OCI-LY1 (cell line): Measurements from ENCODE around the gene CENPQ.
A peak's percentile ranks its signal among the peaks of the same experiment; 100 is the strongest.

Experiments used
- H2AFZ ChIP-seq: fragments of 200-600 bp; sonication (generic), shearing (Covaris generic); 2 replicates; pipeline ENCODE4 v1.6.0; 2014; ENCODE audit warnings: antibody characterized with exemption, mild to moderate bottlenecking, low read length
- H3F3A ChIP-seq: fragments of 200-600 bp; sonication (generic), shearing (Covaris generic); 2 replicates; pipeline ENCODE4 v1.6.0; 2014; ENCODE audit warnings: mild to moderate bottlenecking, antibody characterized with exemption, low read length, moderate library complexity; ENCODE audit not compliant: insufficient read depth
- H3K27ac ChIP-seq: fragments of 200-600 bp; sonication (generic); 2 replicates; pipeline ENCODE4 v1.5.1; 2014; ENCODE audit warnings: low read length, mixed run types, mild to moderate bottlenecking, low read depth; ENCODE audit not compliant: poor library complexity, severe bottlenecking
- H3K27me3 ChIP-seq: fragments of 200-600 bp; sonication (generic); 2 replicates; pipeline ENCODE4 v1.6.0; 2014; ENCODE audit warnings: antibody characterized with exemption, mild to moderate bottlenecking, low read length, moderate library complexity; ENCODE audit not compliant: insufficient read depth
- H3K36me3 ChIP-seq: fragments of 200-600 bp; sonication (generic); 2 replicates; pipeline ENCODE4 v1.6.1; 2014; ENCODE audit warnings: mild to moderate bottlenecking, antibody characterized with exemption, low read length, moderate library complexity, mixed read lengths; ENCODE audit not compliant: insufficient read depth
- H3K4me1 ChIP-seq: fragments of 200-600 bp; sonication (generic); 2 replicates; pipeline ENCODE4 v1.5.1; 2014; ENCODE audit warnings: mild to moderate bottlenecking, low read length, moderate library complexity; ENCODE audit not compliant: insufficient read depth, severe bottlenecking
- H3K4me2 ChIP-seq: fragments of 200-600 bp; sonication (generic), shearing (Covaris generic); 2 replicates; pipeline ENCODE4 v1.6.1; 2014; ENCODE audit warnings: low read length
- H3K4me3 ChIP-seq: fragments of 200-600 bp; sonication (generic); 2 replicates; pipeline ENCODE4 v1.5.1; 2014; ENCODE audit warnings: low read length, low read depth, mild to moderate bottlenecking, mixed read lengths; ENCODE audit not compliant: poor library complexity, severe bottlenecking
- H3K79me2 ChIP-seq: fragments of 200-600 bp; shearing (Covaris generic); 2 replicates; pipeline ENCODE4 v1.6.1; 2016; ENCODE audit warnings: mixed run types, low read length, mixed read lengths; ENCODE audit not compliant: insufficient read depth
- H3K9ac ChIP-seq: fragments of 200-600 bp; sonication (generic), shearing (Covaris generic); 2 replicates; pipeline ENCODE4 v1.6.1; 2014; ENCODE audit warnings: mild to moderate bottlenecking, low read length, mixed read lengths
- H3K9me2 ChIP-seq: fragments of 200-600 bp; sonication (generic), shearing (Covaris generic); 2 replicates; pipeline ENCODE4 v1.6.1; 2014; ENCODE audit warnings: low read depth, mild to moderate bottlenecking, low read length, mixed read lengths
- H3K9me3 ChIP-seq: fragments of 200-600 bp; shearing (Covaris generic); 2 replicates; pipeline ENCODE4 v1.6.1; 2014; ENCODE audit warnings: low read length, mixed read lengths
- H4K20me1 ChIP-seq: fragments of 200-600 bp; sonication (generic), shearing (Covaris generic); 2 replicates; pipeline ENCODE4 v1.6.0; 2016; ENCODE audit warnings: mild to moderate bottlenecking, low read length; ENCODE audit not compliant: insufficient read depth
- EZH2 ChIP-seq: fragments of 200-600 bp; sonication (generic), shearing (Covaris generic); IDR thresholded peaks from 2 replicates; pipeline ENCODE4 v1.8.0; 2017; ENCODE audit warnings: borderline replicate concordance, mixed run types, mild to moderate bottlenecking, antibody characterized with exemption, low read length, moderate library complexity, mixed read lengths
- TF ChIP-seq, protein P1 (sequence below): fragments of 200-600 bp; sonication (generic), shearing (Covaris generic); IDR thresholded peaks from 2 replicates; pipeline ENCODE4 v1.5.1; 2017; ENCODE audit warnings: mild to moderate bottlenecking, antibody characterized with exemption, low read length, moderate library complexity, mixed read lengths

Gene CENPQ

DNA sequence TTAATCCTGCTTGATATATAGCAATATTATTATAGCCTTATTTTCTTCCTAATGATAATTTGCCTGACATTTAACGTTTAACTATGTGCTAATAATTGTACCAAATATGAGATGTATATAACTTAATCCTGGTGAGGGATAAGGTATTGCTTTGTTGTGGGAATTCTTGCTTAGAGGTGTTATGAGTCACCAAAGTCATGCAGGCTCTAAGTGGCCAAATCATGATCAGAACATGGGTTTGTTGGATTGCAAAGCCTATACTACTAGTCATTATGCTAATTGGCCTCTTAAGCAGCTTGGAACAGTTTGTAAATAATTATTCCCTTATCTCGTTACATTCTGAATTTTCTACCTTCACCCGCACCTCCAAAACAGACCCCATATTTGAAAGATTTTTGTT lies 65.4 kb downstream of the CENPQ start:
- H3K4me1 ChIP-seq: no peaks in the 10 kb centered on the region
- H3K9ac ChIP-seq: no peak overlapping the region
- no peaks in the 10 kb centered on the region for H3F3A ChIP-seq
- TF ChIP-seq, protein P1, sequence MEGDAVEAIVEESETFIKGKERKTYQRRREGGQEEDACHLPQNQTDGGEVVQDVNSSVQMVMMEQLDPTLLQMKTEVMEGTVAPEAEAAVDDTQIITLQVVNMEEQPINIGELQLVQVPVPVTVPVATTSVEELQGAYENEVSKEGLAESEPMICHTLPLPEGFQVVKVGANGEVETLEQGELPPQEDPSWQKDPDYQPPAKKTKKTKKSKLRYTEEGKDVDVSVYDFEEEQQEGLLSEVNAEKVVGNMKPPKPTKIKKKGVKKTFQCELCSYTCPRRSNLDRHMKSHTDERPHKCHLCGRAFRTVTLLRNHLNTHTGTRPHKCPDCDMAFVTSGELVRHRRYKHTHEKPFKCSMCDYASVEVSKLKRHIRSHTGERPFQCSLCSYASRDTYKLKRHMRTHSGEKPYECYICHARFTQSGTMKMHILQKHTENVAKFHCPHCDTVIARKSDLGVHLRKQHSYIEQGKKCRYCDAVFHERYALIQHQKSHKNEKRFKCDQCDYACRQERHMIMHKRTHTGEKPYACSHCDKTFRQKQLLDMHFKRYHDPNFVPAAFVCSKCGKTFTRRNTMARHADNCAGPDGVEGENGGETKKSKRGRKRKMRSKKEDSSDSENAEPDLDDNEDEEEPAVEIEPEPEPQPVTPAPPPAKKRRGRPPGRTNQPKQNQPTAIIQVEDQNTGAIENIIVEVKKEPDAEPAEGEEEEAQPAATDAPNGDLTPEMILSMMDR: no peak
- TF ChIP-seq EZH2: no peak
- H3K79me2 ChIP-seq: no peaks in the 10 kb centered on the region
- H4K20me1 ChIP-seq: no peaks in the 10 kb centered on the region
- no peaks in the 10 kb centered on the region for H3K27me3 ChIP-seq
- H3K27ac ChIP-seq: no peak overlapping the region
- no peak overlapping the region for H3K4me2 ChIP-seq
- no peak overlapping the region for H2AFZ ChIP-seq
- H3K9me2 ChIP-seq: no peaks in the 10 kb centered on the region
- H3K4me3 ChIP-seq: no peak overlapping the region
- no peaks in the 10 kb centered on the region for H3K36me3 ChIP-seq
- no peaks in the 10 kb centered on the region for H3K9me3 ChIP-seq

DNA sequence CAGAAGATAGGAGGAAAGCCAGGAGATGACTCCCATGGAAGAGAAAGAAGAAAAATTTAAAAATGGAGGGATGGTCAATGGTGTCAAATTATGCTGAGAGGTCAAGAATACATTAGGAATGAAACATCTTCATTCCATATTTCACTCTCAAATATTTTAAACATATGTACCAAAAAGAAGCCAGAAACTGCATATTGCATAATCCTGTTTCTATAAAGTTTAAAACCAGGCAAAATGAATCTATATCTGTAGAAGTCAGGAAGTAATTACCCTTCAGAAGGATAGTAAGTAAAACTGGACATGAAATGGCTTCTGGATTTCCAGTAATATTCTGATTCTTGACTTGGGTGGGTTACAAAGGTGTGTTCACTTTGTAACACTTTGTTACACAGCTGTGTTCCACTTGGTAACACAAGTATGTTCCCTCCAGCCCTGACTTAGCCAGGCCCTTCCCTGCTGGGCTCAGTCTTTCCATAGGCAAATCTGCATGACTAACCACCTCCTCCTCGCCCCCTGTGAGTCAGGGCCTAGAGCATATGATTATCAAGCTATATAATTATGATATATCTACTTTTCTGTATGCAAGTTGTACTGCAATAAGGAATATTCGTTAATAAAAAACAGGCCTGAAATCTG lies 67.1 kb downstream of the CENPQ start:
- Histone ChIP-seq H3K4me1 (no peaks in the 10 kb centered on the region), H4K20me1 (no peaks in the 10 kb centered on the region), H3K9me3 (no peaks in the 10 kb centered on the region), H3K27me3 (no peaks in the 10 kb centered on the region), H3K4me2 (no peak overlapping the region), H3F3A (no peaks in the 10 kb centered on the region), H3K79me2 (no peaks in the 10 kb centered on the region), H3K4me3 (no peak overlapping the region), H2AFZ (no peak overlapping the region), H3K9me2 (no peaks in the 10 kb centered on the region), H3K9ac (no peak overlapping the region), H3K27ac (no peak overlapping the region), H3K36me3 (no peaks in the 10 kb centered on the region)
- no peak for TF ChIP-seq EZH2
- TF ChIP-seq, protein P1: no peak

GRCh38 chr6:49531774-49532569 lies 68.8 kb downstream of the CENPQ start:
- TF ChIP-seq, protein P1: peak; percentile 96
- TF ChIP-seq EZH2: no peak
- H3K36me3 ChIP-seq: no peaks in the 10 kb centered on the region
- H4K20me1 ChIP-seq: no peaks in the 10 kb centered on the region
- H3K9me2 ChIP-seq: no peaks in the 10 kb centered on the region
- no peak overlapping the region for H3K4me2 ChIP-seq
- no peaks in the 10 kb centered on the region for H3F3A ChIP-seq
- no peak overlapping the region for H3K9ac ChIP-seq
- H2AFZ ChIP-seq: no peak overlapping the region
- no peaks in the 10 kb centered on the region for H3K9me3 ChIP-seq
- no peaks in the 10 kb centered on the region for H3K4me1 ChIP-seq
- no peaks in the 10 kb centered on the region for H3K27me3 ChIP-seq
- H3K4me3 ChIP-seq: no peak overlapping the region
- H3K79me2 ChIP-seq: no peaks in the 10 kb centered on the region
- no peak overlapping the region for H3K27ac ChIP-seq
